Jurkat, Clone E6-1 (cell line): ENCODE data around the gene WARS2. TPM values are rescaled to one million over a fixed set of nuclear protein-coding genes. Genes with fewer than 3 reads are reported as not detected.
"Not testable (repeated sequence)": the region's sequence is repeated elsewhere in the genome, so short reads cannot be mapped to it uniquely, and the experiment has no call there.

Experiments used
- DNase-seq: peaks from one replicate; pipeline ENCODE4 v3.0.0-alpha.2; 2011; ENCODE audit warnings: low read depth, low spot score
- H3K4me3 ChIP-seq: 2 replicates; pipeline ENCODE4 v1.5.1; 2011; ENCODE audit warnings: mild to moderate bottlenecking, low read length, control low read depth, moderate library complexity
- polyA plus RNA-seq: library from polyadenylated mRNA; unstranded; fragments of >200 nt; gene quantifications from one replicate; pipeline ENCODE4 v1.2.1, GENCODE V29; 2012; ENCODE audit warnings: missing spikeins; ENCODE audit not compliant: insufficient read length, insufficient read depth

WARS2 gene
- 17.4 TPM for polyA plus RNA-seq

DNA sequence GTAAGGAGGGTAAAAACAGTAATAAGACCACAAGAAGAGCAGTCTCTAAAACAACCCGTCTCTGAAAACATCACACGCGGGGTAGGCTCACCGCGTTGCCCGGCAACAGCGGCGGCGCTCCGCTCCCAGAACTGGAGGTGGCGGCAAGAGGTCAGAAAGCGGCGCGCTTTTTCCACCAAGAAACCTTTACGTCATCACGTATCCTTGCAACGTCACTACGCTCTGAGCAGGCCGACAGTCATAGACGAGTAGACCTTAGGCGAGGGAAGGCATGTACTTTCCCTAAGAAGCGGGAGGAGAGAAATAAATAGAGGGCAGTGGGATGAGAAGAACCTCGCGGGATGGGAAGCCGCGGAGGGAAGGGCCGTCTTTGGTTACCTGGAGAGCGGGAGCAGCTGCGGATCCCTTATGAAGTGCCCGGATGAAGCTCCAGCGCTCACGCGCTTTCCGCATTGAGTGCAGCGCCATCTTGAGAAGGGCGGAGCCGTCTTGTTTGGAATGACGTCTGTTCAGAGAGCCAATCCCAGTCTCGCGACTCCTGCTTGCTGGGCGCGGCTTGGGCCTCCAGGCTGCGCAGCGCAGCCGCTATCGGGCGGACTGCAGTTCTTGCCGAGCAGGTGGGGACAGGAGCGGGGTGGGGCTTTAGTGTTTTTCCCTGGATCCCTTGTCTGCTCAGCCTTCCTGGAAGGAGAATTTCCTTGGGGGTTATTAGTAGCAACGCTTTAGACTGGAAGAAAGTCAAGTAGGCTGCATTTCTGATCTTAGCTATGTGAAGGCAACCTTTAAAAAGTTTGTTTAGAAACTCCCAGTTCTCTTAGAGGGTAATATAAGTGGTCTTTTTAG, at the start of gene WARS2:
TSS of gene WARS2 (minus strand) at position 477 of the 843 bp plus-strand sequence. CDS start at position 468, 9 bp downstream.
- peak; percentile 97 for DNase-seq
- peak within 1 kb of the TSS; percentile 82 for H3K4me3 ChIP-seq

DNA sequence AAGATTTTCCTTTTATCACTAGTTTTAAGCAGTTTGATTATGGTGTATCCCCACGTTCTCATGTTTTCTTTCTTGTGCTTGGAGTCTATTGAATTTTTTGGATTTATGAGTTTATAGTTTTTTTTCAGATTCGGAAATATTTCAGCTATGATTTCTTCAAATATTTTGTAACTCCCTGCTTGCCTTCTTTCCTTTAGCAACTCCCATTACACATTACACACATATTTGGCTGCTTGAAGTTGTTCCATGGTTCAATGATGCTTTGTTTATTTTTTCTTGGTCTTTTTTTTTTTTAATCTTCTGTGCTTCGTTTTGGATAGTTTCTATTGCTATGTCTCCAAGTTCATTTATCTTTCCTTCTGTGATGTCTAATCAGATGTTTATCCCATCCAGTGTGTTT, 48.5 kb upstream of the WARS2 start:
- no peak for DNase-seq
- no peak overlapping the region for H3K4me3 ChIP-seq

- H3K4me3 ChIP-seq: no peak overlapping the region
- no peak for DNase-seq
Observed at GRCh38 chr1:119187416-119187815, 47.0 kb upstream of the WARS2 start.

DNA sequence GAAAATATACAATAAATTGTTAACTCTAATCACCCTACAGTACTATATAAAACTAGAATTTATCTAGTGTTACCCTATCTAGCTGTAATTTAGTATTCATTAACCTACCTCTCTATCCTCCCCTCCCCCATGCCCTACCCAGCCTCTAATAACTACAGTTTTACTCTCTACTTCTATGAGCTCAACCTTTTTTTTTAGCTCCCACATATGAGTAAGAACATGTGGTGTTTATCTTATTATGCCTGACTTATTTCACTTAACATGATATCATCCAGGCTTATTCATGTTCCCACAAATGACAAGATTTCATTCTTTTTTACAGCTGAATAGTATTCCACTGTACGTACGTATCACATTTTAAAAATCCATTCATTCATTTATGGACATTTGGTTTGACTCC, 46.0 kb upstream of the WARS2 start:
- no peak for DNase-seq
- no peak overlapping the region for H3K4me3 ChIP-seq

GRCh38 chr1:119184972-119185371, 44.5 kb upstream of the WARS2 start:
- H3K4me3 ChIP-seq: no peak overlapping the region
- DNase-seq: no peak

GRCh38 chr1:119181218-119181617, 40.8 kb upstream of the WARS2 start:
- no peak overlapping the region for H3K4me3 ChIP-seq
- DNase-seq: no peak

- DNase-seq: no peak
Observed at GRCh38 chr1:119179051-119179450, 38.6 kb upstream of the WARS2 start.

GRCh38 chr1:119172927-119173326, 32.5 kb upstream of the WARS2 start:
- not testable (repeated sequence) for H3K4me3 ChIP-seq, DNase-seq

More at GRCh38 chr1:119179051-119179450, 38.6 kb upstream of the WARS2 start:
- no peak overlapping the region for H3K4me3 ChIP-seq

DNA sequence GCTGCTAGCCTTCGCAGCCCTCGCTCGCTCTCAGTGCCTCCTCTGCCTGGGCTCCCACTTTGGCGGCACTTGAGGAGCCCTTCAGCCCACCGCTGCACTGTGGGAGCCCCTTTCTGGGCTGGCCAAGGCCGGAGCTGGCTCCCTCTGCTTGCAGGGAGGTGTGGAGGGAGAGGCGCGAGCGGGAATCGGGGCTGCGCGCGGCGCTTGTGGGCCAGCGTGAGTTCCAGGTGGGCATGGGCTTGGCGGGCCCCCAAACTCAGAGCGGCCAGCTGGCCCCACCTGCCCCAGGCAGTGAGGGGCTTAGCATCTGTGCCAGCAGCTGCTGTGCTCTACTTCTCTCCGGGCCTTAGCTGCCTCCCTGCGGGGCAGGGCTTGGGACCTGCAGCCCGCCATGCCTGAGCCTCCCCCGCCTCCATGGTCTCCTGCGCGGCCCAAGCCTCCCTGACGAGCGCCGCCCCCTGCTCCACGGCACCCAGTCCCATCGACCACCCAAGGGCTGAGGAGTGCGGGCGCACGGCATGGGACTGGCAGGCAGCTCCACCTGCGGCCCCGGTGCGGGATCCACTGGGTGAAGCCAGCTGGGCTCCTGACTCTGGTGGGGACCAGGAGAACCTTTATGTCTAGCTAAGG, 31.0 kb upstream of the WARS2 start:
- not testable (repeated sequence) for H3K4me3 ChIP-seq, DNase-seq

- DNase-seq: no peak
- no peak overlapping the region for H3K4me3 ChIP-seq
Observed at GRCh38 chr1:119163396-119163795, 22.9 kb upstream of the WARS2 start.

DNA sequence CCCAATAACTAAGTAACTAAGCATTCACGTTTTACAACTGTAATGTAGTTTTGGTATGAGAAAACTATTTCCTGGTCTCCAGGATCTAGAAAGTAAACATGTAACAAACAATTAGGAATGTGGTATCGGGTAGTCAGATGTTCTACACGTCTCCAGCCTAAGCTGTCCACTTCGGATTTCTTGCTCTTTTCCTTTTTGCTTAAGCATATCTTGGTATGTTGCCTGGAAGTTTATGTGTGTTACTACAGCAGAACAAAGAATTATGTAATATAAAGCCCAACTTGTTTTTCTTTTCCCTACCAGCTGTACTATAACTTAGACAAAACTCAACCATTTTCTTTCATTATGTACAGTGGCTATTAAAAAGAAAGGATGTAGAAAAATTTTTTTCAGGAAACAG, 20.4 kb upstream of the WARS2 start:
- DNase-seq: no peak
- H3K4me3 ChIP-seq: no peak overlapping the region

GRCh38 chr1:119160409-119160808, 20.0 kb upstream of the WARS2 start:
- no peak for DNase-seq
- no peak overlapping the region for H3K4me3 ChIP-seq

DNA sequence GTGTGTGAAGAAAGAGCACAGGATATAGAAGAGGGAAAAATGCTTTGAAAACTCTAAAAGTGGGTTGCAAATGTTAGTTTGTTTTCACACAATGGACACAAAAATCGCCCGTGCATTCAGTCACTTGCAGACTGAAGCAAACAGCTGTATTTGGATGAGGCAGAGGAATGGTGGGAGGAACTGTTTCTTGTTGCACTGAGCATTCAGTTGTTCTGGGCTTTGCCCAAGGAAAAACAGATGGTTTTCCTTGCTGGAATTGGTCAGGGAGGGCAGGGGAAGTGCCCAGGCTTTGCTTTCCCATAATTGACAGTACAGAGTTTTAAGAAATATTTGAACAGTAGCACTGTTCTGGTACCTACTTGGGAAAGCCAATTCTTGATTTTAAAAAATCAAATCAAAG, 19.5 kb upstream of the WARS2 start:
- no peak for DNase-seq
- H3K4me3 ChIP-seq: no peak overlapping the region

DNA sequence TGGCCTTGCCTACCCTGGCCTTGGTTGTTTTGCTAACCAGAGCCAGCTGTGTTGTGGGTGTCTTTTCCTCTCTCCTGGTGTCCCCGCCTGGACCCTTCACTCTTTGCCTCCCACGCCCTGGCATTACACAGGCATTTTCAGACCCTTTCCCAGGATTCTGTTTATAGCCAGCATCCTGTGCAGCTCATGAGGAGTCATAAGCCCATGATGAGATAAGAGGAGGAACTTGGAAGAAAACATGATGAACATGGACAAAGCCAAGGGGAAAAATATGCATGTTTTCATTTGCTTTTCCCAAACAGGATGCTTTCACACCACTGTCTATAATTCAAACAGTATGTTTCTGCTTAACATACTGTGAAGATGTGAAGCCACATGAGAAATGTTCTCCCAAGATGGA, 18.7 kb upstream of the WARS2 start:
- no peak for DNase-seq
- H3K4me3 ChIP-seq: no peak overlapping the region

DNA sequence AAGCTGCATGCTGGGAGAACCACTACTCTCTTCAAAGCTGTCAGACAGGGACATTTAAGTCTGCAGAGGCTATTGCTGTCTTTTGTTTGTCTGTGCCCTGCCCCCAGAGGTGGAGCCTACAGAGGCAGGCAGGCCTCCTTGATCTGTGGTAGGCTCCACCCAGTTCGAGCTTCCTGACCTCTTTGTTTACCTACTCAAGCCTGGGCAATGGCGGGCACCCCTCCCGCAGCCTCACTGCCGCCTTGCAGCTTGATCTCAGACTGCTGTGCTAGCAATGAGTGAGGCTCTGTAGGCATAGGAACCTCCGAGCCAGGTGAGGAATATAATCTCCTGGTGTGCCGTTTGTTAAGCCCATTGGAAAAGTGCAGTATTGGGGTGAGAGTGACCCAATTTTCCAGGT, 16.3 kb upstream of the WARS2 start:
- not testable (repeated sequence) for H3K4me3 ChIP-seq, DNase-seq

GRCh38 chr1:119155069-119155468, 14.6 kb upstream of the WARS2 start:
- not testable (repeated sequence) for DNase-seq, H3K4me3 ChIP-seq

- H3K4me3 ChIP-seq: no peak overlapping the region
- no peak for DNase-seq
Observed at GRCh38 chr1:119150150-119150549, 9.7 kb upstream of the WARS2 start.

GRCh38 chr1:119147661-119148090, 7.2 kb upstream of the WARS2 start:
- DNase-seq: no peak
- H3K4me3 ChIP-seq: no peak overlapping the region

DNA sequence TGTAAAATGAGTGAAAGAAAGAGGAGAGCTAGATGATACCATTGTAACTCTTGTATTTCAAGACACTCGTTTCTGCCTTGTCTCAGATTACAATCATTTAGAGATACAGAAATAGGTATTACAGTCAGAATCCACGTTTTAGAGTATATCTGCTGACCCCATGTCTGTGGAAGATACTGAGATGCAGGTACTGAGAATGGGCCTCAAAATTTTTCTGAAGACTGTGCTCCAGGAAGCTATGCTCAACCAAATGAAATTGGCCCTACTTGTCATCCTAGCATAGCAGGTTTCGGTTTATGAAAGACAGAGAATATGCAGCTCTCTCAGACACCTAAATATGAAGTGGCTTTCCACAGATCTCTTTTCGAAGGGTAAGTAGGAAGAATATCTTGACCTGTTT, 6.0 kb upstream of the WARS2 start:
- no peak for DNase-seq
- no peak overlapping the region for H3K4me3 ChIP-seq

- DNase-seq: no peak
Observed at GRCh38 chr1:119144813-119145212, 4.4 kb upstream of the WARS2 start.

More at GRCh38 chr1:119144813-119145212, 4.4 kb upstream of the WARS2 start:
- H3K4me3 ChIP-seq: no peak overlapping the region
